ENCODE data around the gene TAGLN3.
"Not testable (repeated sequence)": the region's sequence is repeated elsewhere in the genome, so short reads cannot be mapped to it uniquely, and the experiment has no call there.

Gene TAGLN3

GRCh38 chr3:112020674-112021085, 22.0 kb downstream of the TAGLN3 start:
- Histone ChIP-seq H3K9me3 (ENCODE audit: control insufficient read depth in 1 of 2, low read length in 2 of 2) (no peaks in the 10 kb centered on the region), H3K9ac (ENCODE audit: low read depth in 1 of 2, low read length in 2 of 2) (no peak overlapping the region), H3K27ac (ENCODE audit: low read depth, low read length) (no peak overlapping the region), H3K27me3 (ENCODE audit: control insufficient read depth in 1 of 2, insufficient read depth in 2 of 2, low read length in 2 of 2) (no peaks in the 10 kb centered on the region), H3K4me3 (ENCODE audit: low read depth in 1 of 2, low read length in 2 of 2) (no peak overlapping the region), H3K36me3 (ENCODE audit: control insufficient read depth in 1 of 2, insufficient read depth in 2 of 2, low read length in 2 of 2) (no peaks in the 10 kb centered on the region), H3K4me1 (ENCODE audit: control insufficient read depth in 1 of 2, insufficient read depth in 2 of 2, low read length in 2 of 2) (no peaks in the 10 kb centered on the region)

GRCh38 chr3:112027142-112027541, 28.4 kb downstream of the TAGLN3 start:
- no peak overlapping the region for H3K4me3 ChIP-seq (ENCODE audit: low read depth in 1 of 2, low read length in 2 of 2)
- H3K9ac ChIP-seq (ENCODE audit: low read depth in 1 of 2, low read length in 2 of 2): no peak overlapping the region
- no peaks in the 10 kb centered on the region for H3K36me3 ChIP-seq (ENCODE audit: control insufficient read depth in 1 of 2, insufficient read depth in 2 of 2, low read length in 2 of 2)
- H3K27ac ChIP-seq (ENCODE audit: low read depth, low read length): no peak overlapping the region
- H3K9me3 ChIP-seq (ENCODE audit: control insufficient read depth in 1 of 2, low read length in 2 of 2): no peaks in the 10 kb centered on the region
- no peaks in the 10 kb centered on the region for H3K4me1 ChIP-seq (ENCODE audit: control insufficient read depth in 1 of 2, insufficient read depth in 2 of 2, low read length in 2 of 2)
- H3K27me3 ChIP-seq (ENCODE audit: control insufficient read depth in 1 of 2, insufficient read depth in 2 of 2, low read length in 2 of 2): no peaks in the 10 kb centered on the region

GRCh38 chr3:112027826-112028225, 29.1 kb downstream of the TAGLN3 start:
- no peaks in the 10 kb centered on the region for H3K27me3 ChIP-seq (ENCODE audit: control insufficient read depth in 1 of 2, insufficient read depth in 2 of 2, low read length in 2 of 2)
- no peaks in the 10 kb centered on the region for H3K9me3 ChIP-seq (ENCODE audit: control insufficient read depth in 1 of 2, low read length in 2 of 2)
- H3K27ac ChIP-seq (ENCODE audit: low read depth, low read length): no peak overlapping the region
- H3K9ac ChIP-seq (ENCODE audit: low read depth in 1 of 2, low read length in 2 of 2): no peak overlapping the region
- H3K36me3 ChIP-seq (ENCODE audit: control insufficient read depth in 1 of 2, insufficient read depth in 2 of 2, low read length in 2 of 2): no peaks in the 10 kb centered on the region
- no peak overlapping the region for H3K4me3 ChIP-seq (ENCODE audit: low read depth in 1 of 2, low read length in 2 of 2)
- no peaks in the 10 kb centered on the region for H3K4me1 ChIP-seq (ENCODE audit: control insufficient read depth in 1 of 2, insufficient read depth in 2 of 2, low read length in 2 of 2)

GRCh38 chr3:112030901-112031300, 32.2 kb downstream of the TAGLN3 start:
- Histone ChIP-seq H3K36me3 (ENCODE audit: control insufficient read depth in 1 of 2, insufficient read depth in 2 of 2, low read length in 2 of 2) (no peaks in the 10 kb centered on the region), H3K27ac (ENCODE audit: low read depth, low read length) (no peak overlapping the region), H3K9ac (ENCODE audit: low read depth in 1 of 2, low read length in 2 of 2) (no peak overlapping the region), H3K4me3 (ENCODE audit: low read depth in 1 of 2, low read length in 2 of 2) (no peak overlapping the region), H3K9me3 (ENCODE audit: control insufficient read depth in 1 of 2, low read length in 2 of 2) (no peaks in the 10 kb centered on the region), H3K27me3 (ENCODE audit: control insufficient read depth in 1 of 2, insufficient read depth in 2 of 2, low read length in 2 of 2) (no peaks in the 10 kb centered on the region), H3K4me1 (ENCODE audit: control insufficient read depth in 1 of 2, insufficient read depth in 2 of 2, low read length in 2 of 2) (no peaks in the 10 kb centered on the region)

GRCh38 chr3:112032098-112032731, 33.5 kb downstream of the TAGLN3 start:
- Histone ChIP-seq H3K36me3 (ENCODE audit: control insufficient read depth in 1 of 2, insufficient read depth in 2 of 2, low read length in 2 of 2) (no peaks in the 10 kb centered on the region), H3K4me1 (ENCODE audit: control insufficient read depth in 1 of 2, insufficient read depth in 2 of 2, low read length in 2 of 2) (no peaks in the 10 kb centered on the region), H3K27ac (ENCODE audit: low read depth, low read length) (no peak overlapping the region)

GRCh38 chr3:112034436-112034835, 35.7 kb downstream of the TAGLN3 start, which contains the start of gene TMPRSS7:
TSS of gene TMPRSS7 (plus strand) at chr3:112034736. CDS start at chr3:112034846, 110 bp downstream.
- no peaks in the 10 kb centered on the region for H3K36me3 ChIP-seq (ENCODE audit: control insufficient read depth in 1 of 2, insufficient read depth in 2 of 2, low read length in 2 of 2)
- H3K27me3 ChIP-seq (ENCODE audit: control insufficient read depth in 1 of 2, insufficient read depth in 2 of 2, low read length in 2 of 2): no peaks in the 10 kb centered on the region
- H3K27ac ChIP-seq (ENCODE audit: low read depth, low read length): no peak within 1 kb of the TSS
- H3K9ac ChIP-seq (ENCODE audit: low read depth in 1 of 2, low read length in 2 of 2): no peak within 1 kb of the TSS
- H3K4me3 ChIP-seq (ENCODE audit: low read depth in 1 of 2, low read length in 2 of 2): no peak within 1 kb of the TSS
- H3K9me3 ChIP-seq (ENCODE audit: control insufficient read depth in 1 of 2, low read length in 2 of 2): no peaks in the 10 kb centered on the region
- H3K4me1 ChIP-seq (ENCODE audit: control insufficient read depth in 1 of 2, insufficient read depth in 2 of 2, low read length in 2 of 2): no peaks in the 10 kb centered on the region

More at GRCh38 chr3:112032098-112032731, 33.5 kb downstream of the TAGLN3 start:
- H3K27me3 ChIP-seq (ENCODE audit: control insufficient read depth in 1 of 2, insufficient read depth in 2 of 2, low read length in 2 of 2): no peaks in the 10 kb centered on the region
- H3K9ac ChIP-seq (ENCODE audit: low read depth in 1 of 2, low read length in 2 of 2): no peak overlapping the region
- no peaks in the 10 kb centered on the region for H3K9me3 ChIP-seq (ENCODE audit: control insufficient read depth in 1 of 2, low read length in 2 of 2)
- no peak overlapping the region for H3K4me3 ChIP-seq (ENCODE audit: low read depth in 1 of 2, low read length in 2 of 2)

GRCh38 chr3:112035241-112035640, 36.5 kb downstream of the TAGLN3 start:
- Histone ChIP-seq H3K4me3 (ENCODE audit: low read depth in 1 of 2, low read length in 2 of 2) (no peak overlapping the region), H3K27me3 (ENCODE audit: control insufficient read depth in 1 of 2, insufficient read depth in 2 of 2, low read length in 2 of 2) (no peaks in the 10 kb centered on the region), H3K9ac (ENCODE audit: low read depth in 1 of 2, low read length in 2 of 2) (no peak overlapping the region), H3K27ac (ENCODE audit: low read depth, low read length) (no peak overlapping the region), H3K9me3 (ENCODE audit: control insufficient read depth in 1 of 2, low read length in 2 of 2) (no peaks in the 10 kb centered on the region), H3K4me1 (ENCODE audit: control insufficient read depth in 1 of 2, insufficient read depth in 2 of 2, low read length in 2 of 2) (no peaks in the 10 kb centered on the region), H3K36me3 (ENCODE audit: control insufficient read depth in 1 of 2, insufficient read depth in 2 of 2, low read length in 2 of 2) (no peaks in the 10 kb centered on the region)

GRCh38 chr3:112037194-112037593, 38.5 kb downstream of the TAGLN3 start:
- not testable (repeated sequence) for H3K27ac ChIP-seq (ENCODE audit: low read depth, low read length); H3K4me3 ChIP-seq (ENCODE audit: low read depth in 1 of 2, low read length in 2 of 2); H3K27me3 ChIP-seq (ENCODE audit: control insufficient read depth in 1 of 2, insufficient read depth in 2 of 2, low read length in 2 of 2); H3K4me1 ChIP-seq (ENCODE audit: control insufficient read depth in 1 of 2, insufficient read depth in 2 of 2, low read length in 2 of 2); H3K9ac ChIP-seq (ENCODE audit: low read depth in 1 of 2, low read length in 2 of 2); H3K36me3 ChIP-seq (ENCODE audit: control insufficient read depth in 1 of 2, insufficient read depth in 2 of 2, low read length in 2 of 2); H3K9me3 ChIP-seq (ENCODE audit: control insufficient read depth in 1 of 2, low read length in 2 of 2)

GRCh38 chr3:112038863-112039262, 40.1 kb downstream of the TAGLN3 start:
- Histone ChIP-seq H3K9me3 (ENCODE audit: control insufficient read depth in 1 of 2, low read length in 2 of 2) (no peaks in the 10 kb centered on the region), H3K4me3 (ENCODE audit: low read depth in 1 of 2, low read length in 2 of 2) (no peak overlapping the region), H3K4me1 (ENCODE audit: control insufficient read depth in 1 of 2, insufficient read depth in 2 of 2, low read length in 2 of 2) (no peaks in the 10 kb centered on the region), H3K36me3 (ENCODE audit: control insufficient read depth in 1 of 2, insufficient read depth in 2 of 2, low read length in 2 of 2) (no peaks in the 10 kb centered on the region), H3K9ac (ENCODE audit: low read depth in 1 of 2, low read length in 2 of 2) (no peak overlapping the region), H3K27ac (ENCODE audit: low read depth, low read length) (no peak overlapping the region), H3K27me3 (ENCODE audit: control insufficient read depth in 1 of 2, insufficient read depth in 2 of 2, low read length in 2 of 2) (no peaks in the 10 kb centered on the region)

GRCh38 chr3:112041321-112041720, 42.6 kb downstream of the TAGLN3 start:
- Histone ChIP-seq H3K27me3 (ENCODE audit: control insufficient read depth in 1 of 2, insufficient read depth in 2 of 2, low read length in 2 of 2) (no peaks in the 10 kb centered on the region), H3K4me3 (ENCODE audit: low read depth in 1 of 2, low read length in 2 of 2) (no peak overlapping the region), H3K27ac (ENCODE audit: low read depth, low read length) (no peak overlapping the region), H3K9ac (ENCODE audit: low read depth in 1 of 2, low read length in 2 of 2) (no peak overlapping the region), H3K9me3 (ENCODE audit: control insufficient read depth in 1 of 2, low read length in 2 of 2) (no peaks in the 10 kb centered on the region), H3K4me1 (ENCODE audit: control insufficient read depth in 1 of 2, insufficient read depth in 2 of 2, low read length in 2 of 2) (no peaks in the 10 kb centered on the region), H3K36me3 (ENCODE audit: control insufficient read depth in 1 of 2, insufficient read depth in 2 of 2, low read length in 2 of 2) (no peaks in the 10 kb centered on the region)
